ENCODE measurements around the gene COL4A2. TPM values are rescaled to one million over a fixed set of nuclear protein-coding genes. Genes with fewer than 3 reads are reported as not detected.

The COL4A2 gene
- total RNA-seq, 1 donor from 2014 or later: 56.8 TPM

- no peak for DNase-seq
Measured at GRCh38 chr13:110546378-110546777, 239.3 kb downstream of the COL4A2 start.

DNA sequence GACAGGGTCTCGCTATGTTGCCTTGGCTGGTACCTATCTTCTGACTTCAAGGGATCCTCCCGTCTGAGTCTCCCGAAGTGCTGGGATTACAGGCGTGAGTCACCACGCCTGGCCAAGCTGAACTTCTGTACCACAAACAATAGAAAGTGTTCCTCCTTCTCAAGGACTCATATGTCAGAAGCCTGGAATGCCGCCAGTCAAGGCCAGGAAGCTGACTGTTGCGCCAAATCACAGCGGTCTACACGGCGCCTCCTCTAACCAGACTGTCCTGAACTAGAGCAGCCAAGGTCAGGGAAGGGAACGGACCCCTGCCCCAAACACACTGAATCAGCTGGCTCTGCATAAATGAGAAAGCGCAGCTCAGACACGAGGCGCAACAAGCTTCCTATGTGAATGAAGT, 239.8 kb downstream of the COL4A2 start:
- no peak for DNase-seq

DNA sequence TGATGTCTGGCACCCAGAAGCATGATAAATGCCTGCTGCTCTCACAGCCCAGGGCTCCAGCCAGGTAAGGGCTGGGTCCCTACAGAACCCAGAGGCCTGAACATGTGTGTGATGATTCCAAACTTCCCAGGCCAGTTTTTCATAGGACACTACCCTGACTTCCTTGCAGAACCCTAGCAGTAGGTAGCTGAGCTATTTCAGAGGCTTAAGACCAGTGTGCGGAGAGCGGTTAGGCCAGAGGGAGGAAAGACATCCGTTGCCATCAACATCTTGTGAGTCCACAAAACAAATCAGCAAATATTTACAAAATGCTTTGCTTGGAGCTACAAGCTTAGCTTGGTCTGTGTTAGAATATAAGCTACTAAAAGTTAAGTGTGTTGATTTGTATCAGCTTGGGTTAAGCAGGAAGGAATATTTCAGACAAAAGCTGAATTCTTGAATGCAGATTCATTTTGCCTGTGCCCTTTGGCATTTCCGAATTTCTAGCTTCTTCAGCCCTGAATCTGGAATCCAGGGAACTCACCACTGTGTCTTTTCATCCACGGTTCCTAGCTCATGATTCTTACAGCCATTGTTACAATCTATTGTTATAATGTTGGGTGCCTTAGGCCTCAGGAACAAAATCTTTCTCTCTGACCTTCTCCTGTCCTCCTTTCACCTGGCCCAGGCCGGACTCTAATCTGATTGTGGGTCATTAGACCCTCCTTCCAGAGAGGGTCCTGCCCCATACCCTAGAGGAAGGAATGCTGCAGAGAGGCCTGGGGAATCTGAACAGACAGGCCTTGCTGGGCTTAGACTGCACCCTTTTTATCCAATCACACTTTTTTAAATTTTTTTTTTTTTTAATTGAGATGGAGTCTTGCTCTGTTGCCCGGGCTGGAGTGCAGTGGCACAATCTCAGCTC, 242.1 kb downstream of the COL4A2 start:
- no peak for DNase-seq

DNA sequence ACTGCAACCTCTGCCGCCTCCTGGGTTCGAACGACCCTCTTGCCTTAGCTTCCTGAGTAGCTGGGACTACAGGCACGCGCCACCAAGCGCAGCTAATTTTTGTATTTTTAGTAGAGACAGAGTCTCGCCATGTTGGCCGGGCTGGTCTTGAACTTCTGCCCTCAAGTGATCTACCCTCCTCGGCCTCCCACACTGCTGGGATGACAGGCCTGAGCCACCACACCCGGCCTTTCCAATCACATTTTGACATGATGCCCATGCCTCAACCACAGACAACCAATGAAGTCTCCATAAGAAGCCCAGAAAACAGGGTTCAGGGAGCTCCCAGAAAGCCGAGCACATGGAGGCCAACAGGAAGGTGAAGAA, 242.7 kb downstream of the COL4A2 start:
- no peak for DNase-seq

GRCh38 chr13:110551284-110551683, 244.2 kb downstream of the COL4A2 start:
- no peak for DNase-seq

GRCh38 chr13:110552767-110553166, 245.7 kb downstream of the COL4A2 start:
- no peak for DNase-seq

GRCh38 chr13:110553417-110553816, 246.3 kb downstream of the COL4A2 start:
- DNase-seq: no peak

GRCh38 chr13:110554227-110554836, 247.2 kb downstream of the COL4A2 start:
- no peak for DNase-seq

DNA sequence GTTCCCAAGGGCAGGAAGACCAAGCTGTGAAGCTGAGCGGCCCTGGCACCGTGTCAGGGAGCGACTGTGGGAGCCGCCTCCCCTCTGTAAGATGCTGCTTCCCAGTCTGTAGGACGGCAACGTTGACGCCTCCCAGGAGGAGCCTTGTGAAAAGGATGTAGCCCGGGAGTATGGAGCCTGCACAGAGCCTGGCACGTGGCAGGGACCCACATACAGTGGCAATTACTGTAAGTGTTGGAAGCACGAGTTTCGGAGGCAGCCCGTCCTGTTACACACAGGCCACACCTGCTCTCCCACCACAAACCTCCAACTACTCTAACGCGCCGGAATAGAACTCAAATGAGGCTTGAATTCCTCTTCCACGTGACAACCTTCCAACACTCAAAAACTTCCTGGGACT, 247.9 kb downstream of the COL4A2 start:
- DNase-seq: no peak

DNA sequence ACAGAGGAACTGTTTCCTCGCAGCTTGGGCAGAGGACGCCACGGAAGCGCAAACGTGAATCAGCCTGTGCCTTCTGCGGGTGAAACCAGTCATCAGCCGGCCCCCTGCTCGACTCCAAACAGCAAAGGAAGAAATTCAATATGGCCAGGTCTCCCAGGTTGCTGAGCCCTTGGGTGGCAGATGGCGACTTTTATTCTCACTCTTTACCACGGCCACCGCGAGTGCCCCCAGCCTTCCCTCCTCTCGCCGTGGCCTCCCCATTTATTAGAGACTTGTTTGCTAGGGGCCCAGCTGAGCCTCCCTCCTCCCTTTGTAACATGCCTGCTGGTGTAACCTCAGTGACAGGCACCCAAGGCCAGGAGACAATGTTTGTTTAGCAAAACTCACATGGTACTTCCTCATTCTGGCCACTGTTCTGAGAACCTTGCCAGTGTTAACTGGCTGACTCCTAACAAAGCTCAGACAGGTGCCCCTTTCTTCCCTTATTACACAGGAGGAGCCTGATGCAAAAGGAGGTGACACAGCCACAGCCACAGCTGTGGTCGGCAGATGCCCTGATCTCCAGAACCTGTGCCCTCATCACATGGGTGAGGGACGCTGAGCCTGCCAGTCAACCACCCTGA, 248.6 kb downstream of the COL4A2 start:
- DNase-seq: no peak

DNA sequence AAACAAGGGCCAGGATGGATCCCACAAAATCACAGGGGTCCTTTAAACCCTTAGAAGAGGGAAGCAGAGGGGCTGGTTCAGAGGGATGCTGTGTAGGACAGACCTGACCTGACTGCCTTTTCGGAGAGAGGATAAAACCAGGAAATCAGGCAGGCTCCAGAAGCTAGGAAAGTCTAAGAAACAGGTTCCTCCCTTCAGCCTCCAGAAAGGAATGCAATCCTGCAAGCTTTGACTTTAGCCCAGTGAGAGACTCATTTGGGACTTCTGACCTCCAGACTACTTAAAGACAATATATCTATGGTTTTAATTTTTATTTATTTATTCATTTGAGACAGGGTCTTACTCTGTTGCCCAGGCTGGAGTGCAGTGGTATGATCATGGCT, 249.1 kb downstream of the COL4A2 start:
- no peak for DNase-seq

DNA sequence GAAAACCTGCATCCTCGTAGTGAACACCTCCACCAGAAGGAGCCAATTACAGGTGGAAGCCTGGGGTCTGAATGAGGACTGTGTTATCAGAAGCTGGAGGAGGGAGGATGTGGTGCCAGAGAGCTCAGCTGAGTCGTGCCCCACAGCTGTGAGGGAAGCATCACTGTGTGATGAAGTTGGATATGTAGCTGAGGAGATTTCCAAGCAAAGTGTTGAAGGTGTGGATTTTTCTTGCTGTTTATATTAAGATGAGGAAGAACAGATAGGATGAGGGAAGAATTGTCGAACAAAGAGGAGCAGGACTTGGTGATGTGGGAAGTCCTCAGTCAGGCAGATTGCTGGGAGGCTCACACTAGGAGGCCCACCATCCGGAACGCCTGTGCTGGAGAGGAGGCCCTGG, 250.0 kb downstream of the COL4A2 start:
- no peak for DNase-seq

GRCh38 chr13:110557610-110558305, 250.7 kb downstream of the COL4A2 start:
- DNase-seq: no peak

DNA sequence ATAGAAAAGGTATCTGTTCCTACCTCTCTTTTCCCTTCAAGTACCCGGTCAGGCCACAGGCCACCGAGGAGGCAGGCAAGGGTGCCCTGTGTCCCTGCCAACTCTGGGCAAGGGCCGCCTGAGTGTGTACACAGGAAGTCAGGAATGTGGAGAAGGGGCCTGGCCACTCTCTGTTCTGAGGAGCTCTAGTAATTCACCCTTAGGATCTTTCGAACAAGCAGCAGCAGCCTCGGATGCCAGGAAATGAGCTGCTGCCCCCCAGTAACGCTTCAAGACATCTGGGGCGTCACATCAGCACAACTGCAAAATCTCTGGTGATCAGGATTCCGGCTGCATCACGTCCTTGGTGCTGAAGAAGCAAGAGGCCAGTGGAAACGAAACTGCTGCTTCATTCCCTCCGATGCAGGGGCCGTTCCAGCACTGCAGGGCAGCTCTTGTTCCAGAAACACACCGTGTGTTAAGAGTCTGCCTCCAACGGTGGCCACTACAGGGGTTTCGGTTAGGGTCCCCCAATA, 252.4 kb downstream of the COL4A2 start:
- DNase-seq: no peak

DNA sequence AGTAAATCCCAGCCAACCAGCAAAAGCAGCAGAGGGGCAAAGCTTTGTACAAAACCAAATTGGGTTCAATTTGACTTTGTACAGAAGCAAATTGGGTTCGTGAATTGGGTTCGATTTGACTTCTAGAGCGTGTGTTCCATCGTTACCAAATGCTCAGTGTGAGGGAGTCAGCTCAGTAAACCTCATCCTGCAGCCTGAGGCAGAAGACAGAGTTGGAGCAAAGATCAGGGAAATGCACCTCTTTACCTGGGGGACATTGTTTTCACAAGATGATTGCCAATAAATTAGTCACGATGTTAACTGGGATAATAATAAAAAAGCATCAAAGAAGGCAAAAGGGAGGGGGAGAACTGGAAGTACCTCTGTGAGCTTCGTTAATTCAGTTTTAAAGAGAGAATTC, 252.9 kb downstream of the COL4A2 start:
- DNase-seq: no peak

- DNase-seq: no peak
Measured at GRCh38 chr13:110560601-110561343, 253.7 kb downstream of the COL4A2 start.

GRCh38 chr13:110561344-110562035, 254.4 kb downstream of the COL4A2 start, which contains the start of gene RAB20:
Gene RAB20 (minus strand): TSS chr13:110561722. CDS start chr13:110561519, 203 bp downstream.
- DNase-seq: peak; percentile 24

DNA sequence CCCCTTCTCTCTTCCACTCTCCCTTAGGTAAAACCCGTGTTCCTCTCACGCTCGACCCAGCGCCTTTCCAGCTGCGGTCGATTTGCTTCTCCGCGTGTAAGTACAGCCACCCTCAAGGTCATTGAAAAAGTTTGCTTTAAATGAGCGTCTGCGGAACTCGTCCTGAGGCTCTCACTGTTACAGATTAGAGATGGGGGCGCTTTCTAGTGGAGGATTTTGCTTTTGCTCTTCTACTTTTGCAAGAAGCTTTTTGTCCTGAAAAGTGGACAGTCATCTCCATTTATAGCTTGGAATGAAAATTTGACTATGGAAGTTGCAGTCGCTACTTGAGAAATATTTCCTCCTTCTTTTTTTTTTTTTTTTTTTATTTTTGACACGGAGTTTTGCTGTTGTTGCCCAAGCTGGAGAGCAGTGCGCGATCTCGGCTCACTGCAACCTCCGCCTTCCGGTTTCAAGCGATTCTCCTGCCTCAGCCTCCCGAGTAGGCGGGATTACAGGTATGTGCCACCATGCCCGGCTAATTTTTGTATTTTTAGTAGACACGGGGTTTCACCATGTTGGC, 255.0 kb downstream of the COL4A2 start:
- DNase-seq: no peak
